HCT116 (cell line): ENCODE results near the gene TTC23. TPM values are rescaled to one million over a fixed set of nuclear protein-coding genes. Genes with fewer than 3 reads are reported as not detected.

ENCODE experiments used
- ATAC-seq: fragments of 200-7000 bp; cut with Tn5 transposase; 2 replicates; pipeline ENCODE4 v1.9.1; 2020; ENCODE audit warnings: mild to moderate bottlenecking, moderate library complexity
- BruUV-seq: library from RNA; stranded (reverse); fragments of 400-500 nt; replicated peaks from 2 replicates; lab custom pipeline; 2021; lab: Mats Ljungman, UMichigan
- CTCF ChIA-PET: fragments of 300-600 bp; sonication (Branson Sonifier 250); formaldehyde crosslinking; loops from one replicate; lab custom pipeline; 2021; ENCODE audit warnings: antibody characterized with exemption; lab: Charles Lee
- POLR2A ChIA-PET: fragments of 300-600, 350-600 bp; sonication (Branson Sonifier 250); formaldehyde crosslinking; loops from one replicate; lab custom pipeline; 2021; ENCODE audit warnings: antibody characterized with exemption; lab: Charles Lee
- RAD21 ChIA-PET, 2 experiments: fragments of 300-600 bp; sonication (Branson Sonifier 250); formaldehyde crosslinking; loops; one replicate each; lab custom pipeline; 2023; ENCODE audit warnings: low total read pairs in 2 of 2; ENCODE audit not compliant: uncharacterized antibody in 2 of 2, unreplicated experiment in 2 of 2, low non-redundant PET in 1 of 2; lab: Charles Lee
- DNase-seq: peaks from one replicate; pipeline ENCODE4 v3.0.0-alpha.2; 2010; ENCODE audit warnings: low read depth, low spot score
- H2AFZ ChIP-seq: fragments of 200-600 bp; shearing (Covaris generic), sonication (generic); 2 replicates; pipeline ENCODE4 v1.6.1; 2017; ENCODE audit warnings: low read depth, mixed run types, mixed read lengths, antibody characterized with exemption, low read length; ENCODE audit not compliant: poor library complexity, severe bottlenecking
- H3K27ac ChIP-seq: 2 replicates; pipeline ENCODE4 v1.5.1; 2012; ENCODE audit warnings: low read depth, low read length
- H3K27me3 ChIP-seq: fragments of 200-600 bp; sonication (generic); 2 replicates; pipeline ENCODE4 v1.6.1; 2016; ENCODE audit warnings: mixed run types, low read length, mixed read lengths; ENCODE audit not compliant: insufficient read depth
- H3K36me3 ChIP-seq, 2 experiments: fragments of 200-500 bp in 1 of 2; fragments of 200-600 bp in 1 of 2; sonication (Bioruptor generic) in 1 of 2; sonication (generic) in 1 of 2; 2 replicates each; pipeline versions ENCODE4 v1.5.1 to v1.6.1; 2014 to 2016; ENCODE audit warnings: low read length in 2 of 2, inconsistent platforms in 1 of 2, mixed read lengths in 1 of 2, mixed run types in 1 of 2; ENCODE audit not compliant: insufficient read depth in 2 of 2, control insufficient read depth in 1 of 2
- H3K4me1 ChIP-seq, 2 experiments: fragments of 200-600 bp in 1 of 2; sonication (generic) in 1 of 2; 2 replicates each; pipeline versions ENCODE4 v1.5.1 to v1.6.1; 2012 to 2017; ENCODE audit warnings: low read length in 2 of 2, inconsistent platforms in 1 of 2, mild to moderate bottlenecking in 1 of 2, mixed read lengths in 1 of 2, mixed run types in 1 of 2, moderate library complexity in 1 of 2; ENCODE audit not compliant: insufficient read depth in 2 of 2, control insufficient read depth in 1 of 2
- H3K4me2 ChIP-seq: fragments of 200-600 bp; sonication (generic); 2 replicates; pipeline ENCODE4 v1.6.1; 2017; ENCODE audit warnings: mixed run types, low read length, mixed read lengths
- H3K4me3 ChIP-seq, 2 experiments: fragments of 200-600 bp in 1 of 2; sonication (generic) in 1 of 2; replicated peaks in 1 of 2; 2 replicates each; pipeline ENCODE4 v1.5.1; 2011 to 2016; ENCODE audit warnings: low read length in 2 of 2, control low read depth in 1 of 2, low read depth in 1 of 2, mild to moderate bottlenecking in 1 of 2, mixed read lengths in 1 of 2, mixed run types in 1 of 2
- H3K79me2 ChIP-seq: fragments of 200-600 bp; sonication (generic); 2 replicates; pipeline ENCODE4 v1.6.1; 2017; ENCODE audit warnings: mild to moderate bottlenecking, mixed run types, low read length, moderate library complexity, mixed read lengths; ENCODE audit not compliant: insufficient read depth
- H3K9ac ChIP-seq: fragments of 200-600 bp; sonication (generic); 2 replicates; pipeline ENCODE4 v1.6.1; 2016; ENCODE audit warnings: low read length, mixed read lengths
- H3K9me2 ChIP-seq: fragments of 200-600 bp; sonication (generic), shearing (Covaris generic); 2 replicates; pipeline ENCODE4 v1.6.1; 2017; ENCODE audit warnings: mixed run types, mild to moderate bottlenecking, moderate library complexity; ENCODE audit not compliant: insufficient read depth
- H3K9me3 ChIP-seq, 2 experiments: fragments of 200-500 bp in 1 of 2; fragments of 200-600 bp in 1 of 2; sonication (Bioruptor generic) in 1 of 2; sonication (generic) in 1 of 2; 2 replicates each; pipeline ENCODE4 v1.6.1; 2014 to 2017; ENCODE audit warnings: low read length in 2 of 2, mixed read lengths in 2 of 2, inconsistent platforms in 1 of 2, low read depth in 1 of 2, mild to moderate bottlenecking in 1 of 2, mixed run types in 1 of 2, moderate library complexity in 1 of 2; ENCODE audit not compliant: control insufficient read depth in 1 of 2, insufficient read depth in 1 of 2
- H4K20me1 ChIP-seq: fragments of 200-600 bp; sonication (generic), shearing (Covaris generic); 2 replicates; pipeline ENCODE4 v1.6.1; 2017; ENCODE audit warnings: mixed run types, mild to moderate bottlenecking, moderate library complexity; ENCODE audit not compliant: insufficient read depth
- EGR1 ChIP-seq: IDR thresholded peaks from 2 replicates; pipeline ENCODE4 v1.6.1; 2012; ENCODE audit warnings: low read depth
- ELF1 ChIP-seq: IDR thresholded peaks from 2 replicates; pipeline ENCODE4 v1.6.1; 2012; ENCODE audit warnings: low read depth, borderline replicate concordance
- EZH2 ChIP-seq: fragments of 200-600 bp; sonication (generic); IDR thresholded peaks from 2 replicates; pipeline ENCODE4 v1.6.1; 2017; ENCODE audit warnings: antibody characterized with exemption, mixed run types
- FOSL1 ChIP-seq: IDR thresholded peaks from 2 replicates; pipeline ENCODE4 v1.6.1; 2012; ENCODE audit warnings: low read depth
- JUND ChIP-seq: IDR thresholded peaks from 2 replicates; pipeline ENCODE4 v1.6.1; 2012
- RAD21 ChIP-seq: IDR thresholded peaks from 2 replicates; pipeline ENCODE4 v1.6.1; 2012; ENCODE audit warnings: low read depth, mild to moderate bottlenecking
- ZFX ChIP-seq: fragments of 450-650 bp; IDR thresholded peaks from 2 replicates; pipeline ENCODE4 v1.6.1; 2017
- intact Hi-C: fragments of 100-400 bp; cut with micrococcal nuclease; formaldehyde crosslinking; loops from 2 replicates; pipeline ENCODE4 v1.10.0; 2022
- total RNA-seq: library from RNA; stranded (reverse); gene quantifications from one replicate; pipeline ENCODE4 v1.2.1, GENCODE V29; 2021; ENCODE audit not compliant: unreplicated experiment
- TF ChIP-seq, protein P1 (sequence below): IDR thresholded peaks from 2 replicates; pipeline ENCODE4 v1.6.1; 2012; ENCODE audit warnings: low read depth

The TTC23 gene
- total RNA-seq, 1 experiment from 2014 or later, result 10.2 TPM

DNA sequence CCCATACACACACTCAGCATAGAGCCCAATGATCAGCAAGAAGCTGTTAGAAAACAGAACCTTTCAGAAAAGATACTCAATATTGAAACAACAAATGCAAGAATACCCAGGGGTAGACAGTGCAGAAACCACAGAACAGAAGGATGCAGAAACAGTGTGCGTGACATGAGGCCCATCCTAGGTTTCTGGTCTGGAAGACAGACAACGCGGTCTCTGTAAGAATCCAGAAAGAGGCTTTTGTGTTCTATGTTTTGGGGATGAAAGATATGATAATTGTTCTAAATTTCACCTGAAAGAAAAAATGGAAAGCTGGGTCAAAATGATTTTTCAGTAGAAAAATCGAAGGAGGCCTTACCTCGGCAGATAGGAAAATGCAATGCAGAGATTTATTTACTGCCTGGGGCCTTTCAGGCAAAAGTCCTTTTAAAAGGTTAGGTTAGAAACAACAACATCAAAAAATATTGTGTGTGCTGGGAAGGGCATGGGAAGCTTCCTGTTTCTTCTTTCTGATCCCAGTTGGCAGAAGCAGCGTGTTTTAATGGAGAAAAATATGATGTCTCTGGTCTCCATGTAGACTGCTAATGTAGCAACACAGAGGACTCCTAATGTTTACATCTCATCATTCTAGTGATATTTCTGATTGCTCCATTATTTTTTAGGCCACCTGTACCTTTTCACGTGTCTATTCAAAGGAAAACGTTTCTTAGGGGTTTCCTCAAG is 127.5 kb downstream of the TTC23 start:
- Histone ChIP-seq H3K27me3 (no peaks in the 10 kb centered on the region), H3K9me2 (no peaks in the 10 kb centered on the region), H3K9ac (no peak overlapping the region), H3K36me3 (no peaks in the 10 kb centered on the region), H4K20me1 (no peaks in the 10 kb centered on the region), H3K27ac (no peak overlapping the region), H2AFZ (no peak overlapping the region), H3K4me3 (no peak overlapping the region), H3K4me2 (no peak overlapping the region), H3K4me1 (peaks cover 31 to 39% of the 10 kb centered on the region in 2 experiments), H3K9me3 (no peaks in the 10 kb centered on the region), H3K79me2 (no peaks in the 10 kb centered on the region)
- TF ChIP-seq EZH2, result no peak
- TF ChIP-seq, protein P1, sequence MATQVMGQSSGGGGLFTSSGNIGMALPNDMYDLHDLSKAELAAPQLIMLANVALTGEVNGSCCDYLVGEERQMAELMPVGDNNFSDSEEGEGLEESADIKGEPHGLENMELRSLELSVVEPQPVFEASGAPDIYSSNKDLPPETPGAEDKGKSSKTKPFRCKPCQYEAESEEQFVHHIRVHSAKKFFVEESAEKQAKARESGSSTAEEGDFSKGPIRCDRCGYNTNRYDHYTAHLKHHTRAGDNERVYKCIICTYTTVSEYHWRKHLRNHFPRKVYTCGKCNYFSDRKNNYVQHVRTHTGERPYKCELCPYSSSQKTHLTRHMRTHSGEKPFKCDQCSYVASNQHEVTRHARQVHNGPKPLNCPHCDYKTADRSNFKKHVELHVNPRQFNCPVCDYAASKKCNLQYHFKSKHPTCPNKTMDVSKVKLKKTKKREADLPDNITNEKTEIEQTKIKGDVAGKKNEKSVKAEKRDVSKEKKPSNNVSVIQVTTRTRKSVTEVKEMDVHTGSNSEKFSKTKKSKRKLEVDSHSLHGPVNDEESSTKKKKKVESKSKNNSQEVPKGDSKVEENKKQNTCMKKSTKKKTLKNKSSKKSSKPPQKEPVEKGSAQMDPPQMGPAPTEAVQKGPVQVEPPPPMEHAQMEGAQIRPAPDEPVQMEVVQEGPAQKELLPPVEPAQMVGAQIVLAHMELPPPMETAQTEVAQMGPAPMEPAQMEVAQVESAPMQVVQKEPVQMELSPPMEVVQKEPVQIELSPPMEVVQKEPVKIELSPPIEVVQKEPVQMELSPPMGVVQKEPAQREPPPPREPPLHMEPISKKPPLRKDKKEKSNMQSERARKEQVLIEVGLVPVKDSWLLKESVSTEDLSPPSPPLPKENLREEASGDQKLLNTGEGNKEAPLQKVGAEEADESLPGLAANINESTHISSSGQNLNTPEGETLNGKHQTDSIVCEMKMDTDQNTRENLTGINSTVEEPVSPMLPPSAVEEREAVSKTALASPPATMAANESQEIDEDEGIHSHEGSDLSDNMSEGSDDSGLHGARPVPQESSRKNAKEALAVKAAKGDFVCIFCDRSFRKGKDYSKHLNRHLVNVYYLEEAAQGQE, result no peak
- TF ChIP-seq JUND, result no peak
- TF ChIP-seq EGR1, result no peak
- TF ChIP-seq ELF1, result no peak
- no peak for TF ChIP-seq FOSL1
- TF ChIP-seq RAD21, result no peak
- TF ChIP-seq ZFX, result no peak
- intact Hi-C loops, result loop anchor here (5.0 kb wide), 1 partner anchor 90 kb away; no protein-coding TSS in a partner anchor
- no peak for DNase-seq
- no TSS peak for BruUV-seq
- POLR2A ChIA-PET, result no interaction called here
- RAD21 ChIA-PET, result no interaction called here
- CTCF ChIA-PET, result no interaction called here
- ATAC-seq, result no peak
